ENCODE data around the gene F12.

The F12 gene

DNA sequence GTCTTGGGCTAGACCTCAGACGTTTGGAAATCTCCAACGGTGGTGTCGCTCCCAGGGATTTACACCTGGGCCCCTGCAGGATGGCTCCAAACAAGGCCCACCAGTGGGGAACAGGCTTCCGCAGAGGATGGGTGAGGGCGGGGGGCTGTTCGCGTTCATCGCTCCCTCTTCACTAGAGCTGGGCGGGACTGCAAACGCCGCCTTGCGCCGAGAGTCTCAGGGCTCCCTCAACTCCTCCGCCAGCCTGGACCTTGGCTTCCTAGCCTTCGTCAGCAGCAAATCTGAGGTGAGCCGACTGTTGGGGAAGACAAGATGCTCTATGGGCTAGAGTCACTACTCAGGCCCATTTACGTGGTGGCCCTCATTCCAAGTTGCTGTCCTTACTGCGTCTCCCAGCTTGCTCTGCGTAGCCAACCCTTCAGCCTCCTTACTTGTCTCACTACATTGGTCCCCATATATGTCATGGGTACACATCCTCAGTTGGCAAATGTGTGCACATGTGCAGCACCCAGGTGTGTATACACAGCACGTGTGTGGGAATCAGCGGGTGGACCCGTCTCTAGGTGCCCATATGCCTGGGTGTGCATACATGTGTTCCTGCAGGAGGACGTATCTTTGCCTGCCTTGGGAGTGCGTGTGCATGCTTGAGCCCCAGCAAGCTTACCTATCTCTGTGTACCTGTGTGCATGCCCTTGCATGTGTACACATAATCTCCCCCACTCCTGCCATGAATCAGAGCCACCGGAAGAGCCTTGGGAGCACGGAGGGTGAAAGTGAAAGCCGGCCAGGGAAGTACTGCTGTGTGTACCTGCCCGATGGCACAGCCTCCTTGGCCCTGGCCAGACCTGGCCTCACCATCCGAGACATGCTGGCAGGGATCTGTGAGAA is 41.1 kb downstream of the F12 start:
- no peak for DNase-seq (ENCODE audit: insufficient read length, low spot score)
- no peak for FAIRE-seq
- TF ChIP-seq, protein P1, sequence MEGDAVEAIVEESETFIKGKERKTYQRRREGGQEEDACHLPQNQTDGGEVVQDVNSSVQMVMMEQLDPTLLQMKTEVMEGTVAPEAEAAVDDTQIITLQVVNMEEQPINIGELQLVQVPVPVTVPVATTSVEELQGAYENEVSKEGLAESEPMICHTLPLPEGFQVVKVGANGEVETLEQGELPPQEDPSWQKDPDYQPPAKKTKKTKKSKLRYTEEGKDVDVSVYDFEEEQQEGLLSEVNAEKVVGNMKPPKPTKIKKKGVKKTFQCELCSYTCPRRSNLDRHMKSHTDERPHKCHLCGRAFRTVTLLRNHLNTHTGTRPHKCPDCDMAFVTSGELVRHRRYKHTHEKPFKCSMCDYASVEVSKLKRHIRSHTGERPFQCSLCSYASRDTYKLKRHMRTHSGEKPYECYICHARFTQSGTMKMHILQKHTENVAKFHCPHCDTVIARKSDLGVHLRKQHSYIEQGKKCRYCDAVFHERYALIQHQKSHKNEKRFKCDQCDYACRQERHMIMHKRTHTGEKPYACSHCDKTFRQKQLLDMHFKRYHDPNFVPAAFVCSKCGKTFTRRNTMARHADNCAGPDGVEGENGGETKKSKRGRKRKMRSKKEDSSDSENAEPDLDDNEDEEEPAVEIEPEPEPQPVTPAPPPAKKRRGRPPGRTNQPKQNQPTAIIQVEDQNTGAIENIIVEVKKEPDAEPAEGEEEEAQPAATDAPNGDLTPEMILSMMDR (IDR thresholded peaks at IDR 0.05; ENCODE audit: insufficient read depth, missing control alignments) = no peak

DNA sequence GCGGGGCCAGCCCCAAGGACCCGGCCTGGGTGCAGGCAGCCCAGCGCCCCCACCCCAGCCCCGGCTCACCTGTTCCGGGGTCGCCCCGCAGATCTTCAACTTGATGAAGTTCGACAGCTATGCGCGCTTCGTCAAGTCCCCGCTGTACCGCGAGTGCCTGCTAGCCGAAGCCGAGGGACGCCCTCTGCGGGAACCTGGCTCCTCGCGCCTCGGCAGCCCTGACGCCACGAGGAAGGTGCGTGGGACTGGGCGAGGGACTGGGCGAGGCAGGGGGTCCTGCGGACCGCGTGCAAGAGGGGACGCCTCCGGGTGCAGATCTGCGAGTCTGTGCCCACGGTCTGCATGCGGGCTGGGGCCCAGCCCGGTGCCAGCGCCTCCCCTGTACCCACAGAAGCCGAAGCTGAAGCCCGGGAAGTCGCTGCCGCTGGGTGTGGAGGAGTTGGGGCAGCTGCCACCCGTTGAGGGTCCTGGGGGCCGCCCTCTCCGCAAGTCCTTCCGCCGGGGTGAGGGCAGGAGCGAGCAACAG is 42.0 kb downstream of the F12 start:
- FAIRE-seq (no peak), DNase-seq (ENCODE audit: insufficient read length, low spot score) (no peak)
- TF ChIP-seq, protein P1 (IDR thresholded peaks at IDR 0.05; ENCODE audit: insufficient read depth, missing control alignments) = no peak

DNA sequence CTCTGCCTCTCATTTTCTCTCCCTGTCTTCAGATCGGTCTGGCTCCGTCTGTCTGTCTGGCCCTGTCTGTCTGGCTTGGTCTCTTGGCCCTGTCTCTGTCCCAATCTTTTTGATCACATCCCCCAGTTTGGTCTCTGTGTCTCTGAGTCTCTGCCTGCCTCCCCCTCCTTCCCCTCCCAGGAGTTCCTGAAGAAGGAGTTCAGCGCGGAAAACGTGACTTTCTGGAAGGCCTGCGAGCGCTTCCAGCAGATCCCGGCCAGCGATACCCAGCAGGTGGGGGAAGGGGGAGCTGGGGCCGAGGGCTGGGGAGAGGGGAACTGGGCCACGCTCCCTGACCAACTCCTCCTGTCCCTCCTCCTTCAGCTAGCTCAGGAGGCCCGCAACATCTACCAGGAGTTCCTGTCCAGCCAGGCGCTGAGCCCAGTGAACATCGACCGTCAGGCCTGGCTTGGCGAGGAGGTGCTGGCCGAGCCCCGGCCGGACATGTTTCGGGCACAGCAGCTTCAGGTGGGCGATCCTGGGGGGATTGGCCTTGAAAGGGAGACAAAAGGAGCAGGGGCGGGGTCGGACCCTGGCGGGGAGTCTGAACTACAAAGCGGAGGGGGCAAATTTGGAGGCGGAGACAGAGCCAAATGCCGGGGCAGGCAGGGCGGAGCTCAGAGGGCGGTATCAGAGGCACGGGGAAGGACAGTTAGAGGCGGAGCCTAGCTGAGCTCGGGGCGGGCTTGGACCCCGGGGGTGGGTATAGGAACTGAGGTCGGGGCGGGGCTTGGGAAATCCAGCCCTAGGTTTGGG is 42.6 kb downstream of the F12 start:
- TF ChIP-seq, protein P1 (IDR thresholded peaks at IDR 0.05; ENCODE audit: insufficient read depth, missing control alignments) = no peak
- DNase-seq (ENCODE audit: insufficient read length, low spot score) = no peak
- no peak for FAIRE-seq

DNA sequence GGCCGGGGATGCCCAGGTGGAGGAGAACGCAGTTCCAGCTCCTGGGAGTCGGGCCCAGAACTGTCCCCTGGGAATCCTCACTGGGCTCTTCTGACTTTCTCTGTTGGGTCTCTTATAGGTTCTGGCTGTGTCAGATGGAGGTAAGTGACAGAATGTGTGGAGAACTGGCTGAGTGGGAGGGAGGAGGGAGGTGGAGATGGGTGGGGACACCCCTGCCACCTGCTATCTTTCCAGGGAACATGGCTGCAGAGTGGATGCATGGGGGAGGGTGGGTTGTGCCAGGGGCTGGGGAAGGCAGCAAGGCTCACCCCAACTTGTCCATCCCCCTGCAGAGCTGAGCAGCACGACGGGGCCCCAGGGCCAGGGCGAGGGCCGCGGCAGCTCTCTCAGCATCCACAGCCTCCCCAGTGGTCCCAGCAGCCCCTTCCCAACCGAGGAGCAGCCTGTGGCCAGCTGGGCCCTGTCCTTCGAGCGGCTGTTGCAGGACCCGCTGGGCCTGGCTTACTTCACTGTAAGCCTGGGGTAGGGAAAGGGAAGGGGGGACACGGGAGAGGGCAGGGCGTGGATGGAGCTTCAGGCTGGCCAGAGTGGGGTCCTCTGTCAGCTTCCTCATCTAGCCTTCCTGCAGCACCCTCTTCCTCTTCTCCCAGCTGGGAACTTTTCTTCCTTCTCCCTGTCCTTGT is 43.4 kb downstream of the F12 start:
- TF ChIP-seq, protein P1 (IDR thresholded peaks at IDR 0.05; ENCODE audit: insufficient read depth, missing control alignments) = no peak
- FAIRE-seq (no peak), DNase-seq (ENCODE audit: insufficient read length, low spot score) (no peak)

DNA sequence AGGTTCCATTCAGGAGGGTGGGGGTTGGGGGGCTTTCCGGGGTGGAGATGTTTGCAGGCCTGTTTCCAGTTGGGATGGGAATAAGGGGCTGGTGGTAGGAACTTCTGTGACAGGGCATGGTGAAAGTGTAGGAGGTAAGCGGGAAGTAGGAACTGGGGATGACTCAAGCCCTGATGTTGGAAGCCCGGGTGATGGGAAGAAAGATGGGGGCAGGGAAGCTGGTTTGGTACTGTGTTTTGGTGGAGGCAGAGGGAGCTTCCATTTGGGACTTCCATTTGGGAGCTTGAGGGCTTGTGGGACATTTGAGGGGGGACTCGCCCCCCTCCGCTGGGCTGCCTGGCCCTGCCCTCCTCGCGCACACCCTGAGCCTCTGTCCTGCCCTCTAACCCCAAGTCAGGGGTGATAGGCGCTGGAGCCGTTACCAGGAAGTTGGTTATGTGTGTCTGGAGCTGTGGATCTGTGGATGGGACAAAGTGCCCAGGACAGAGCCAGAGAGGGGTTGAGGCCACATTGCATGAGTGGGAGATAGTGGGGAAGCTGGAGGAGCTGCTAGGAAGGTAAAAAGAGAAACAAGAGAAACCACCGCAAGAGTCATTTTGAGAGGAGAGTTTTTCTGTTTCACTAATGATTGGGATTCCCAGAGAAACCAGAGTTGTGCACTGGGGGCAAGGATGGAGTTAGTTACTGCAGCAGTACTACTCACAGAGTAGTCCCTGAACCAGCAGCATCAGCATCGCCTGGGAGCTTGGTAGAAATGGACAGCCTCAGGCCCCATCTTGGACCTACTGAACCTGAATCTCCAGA is 45.0 kb downstream of the F12 start:
- no peak for FAIRE-seq
- DNase-seq (ENCODE audit: insufficient read length, low spot score) = no peak
- TF ChIP-seq, protein P1 (IDR thresholded peaks at IDR 0.05; ENCODE audit: insufficient read depth, missing control alignments) = no peak

DNA sequence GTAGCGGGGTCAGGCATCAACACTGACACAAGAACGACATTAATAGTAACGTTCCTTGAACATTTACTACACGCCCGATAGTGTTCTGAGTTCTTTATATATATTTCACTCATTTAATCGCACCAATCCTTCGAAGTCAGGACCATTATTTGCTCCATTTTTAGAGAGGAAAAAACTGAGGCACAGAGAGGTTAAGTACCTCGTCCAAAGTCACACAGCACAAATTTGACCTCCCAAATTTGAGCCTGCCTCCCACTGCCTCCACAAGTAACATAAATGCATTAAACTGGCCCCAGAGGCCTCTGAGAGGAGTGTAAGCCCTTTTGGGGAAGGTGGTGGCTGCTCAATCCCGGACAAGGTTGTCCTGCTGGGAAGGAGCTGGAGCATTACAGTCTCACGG is 45.8 kb downstream of the F12 start:
- TF ChIP-seq, protein P1 (IDR thresholded peaks at IDR 0.05; ENCODE audit: insufficient read depth, missing control alignments) = no peak
- DNase-seq (ENCODE audit: insufficient read length, low spot score) = no peak
- no peak for FAIRE-seq

All from D721Med (cell line).